HAP-1 (cell line): ENCODE results near the gene ANTXR2.

Experiments
- DNase-seq, 2 experiments: peaks; one replicate each; pipeline ENCODE4 v3.0.0-alpha.2; 2016 to 2020; ENCODE audit warnings: low spot score in 2 of 2
- H3K27me3 ChIP-seq: fragments of 250-450 bp; sonication (Bioruptor Pico); 2 replicates; pipeline ENCODE4 v1.5.1; 2020; ENCODE audit warnings: low read depth, mild to moderate bottlenecking, moderate library complexity
- H3K36me3 ChIP-seq: fragments of 250-450 bp; sonication (Bioruptor Pico); replicated peaks from 2 replicates; pipeline ENCODE4 v1.5.1; 2020; ENCODE audit warnings: mild to moderate bottlenecking
- H3K4me1 ChIP-seq: fragments of 250-450 bp; sonication (Bioruptor Pico); 2 replicates; pipeline ENCODE4 v1.5.1; 2020; ENCODE audit warnings: mild to moderate bottlenecking
- H3K4me3 ChIP-seq: fragments of 250-450 bp; sonication (Bioruptor Pico); 2 replicates; pipeline ENCODE4 v1.5.1; 2020; ENCODE audit warnings: mild to moderate bottlenecking, moderate library complexity
- H3K9me3 ChIP-seq: fragments of 250-450 bp; sonication (Bioruptor Pico); 2 replicates; pipeline ENCODE4 v1.5.1; 2020; ENCODE audit warnings: mild to moderate bottlenecking, moderate library complexity
- in situ Hi-C: fragments of 300-500 bp; cut with MboI; formaldehyde crosslinking; loops from 3 replicates; pipeline ENCODE4 v1.14.3; 2020; ENCODE audit warnings: low sequenced_read_pairs, inconsistent platforms, mixed read lengths

The ANTXR2 gene

DNA sequence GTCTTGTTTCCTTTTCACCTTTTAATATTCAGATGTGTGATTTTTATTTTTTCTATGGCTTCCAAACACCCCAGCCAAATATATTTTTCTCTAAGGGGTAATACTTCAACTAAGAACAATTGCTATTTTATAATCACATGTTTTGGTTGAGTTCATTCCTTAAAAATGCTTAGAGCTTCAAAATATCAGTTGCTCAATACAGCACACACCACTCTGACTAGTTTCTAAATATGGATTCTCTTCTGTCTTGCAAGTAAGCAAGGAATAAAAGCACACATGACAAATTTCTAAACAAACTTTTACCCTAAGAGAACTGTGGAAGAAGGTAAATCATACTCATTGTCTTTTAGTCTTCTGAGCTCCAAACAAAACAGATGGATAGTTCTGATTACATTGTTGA lies 27.2 kb downstream of the ANTXR2 start:
- H3K36me3 ChIP-seq = no peaks in the 10 kb centered on the region
- no peak for DNase-seq
- no peak overlapping the region for H3K4me3 ChIP-seq
- no peaks in the 10 kb centered on the region for H3K27me3 ChIP-seq
- in situ Hi-C loops = no loop called here
- no peaks in the 10 kb centered on the region for H3K4me1 ChIP-seq
- H3K9me3 ChIP-seq = no peaks in the 10 kb centered on the region

DNA sequence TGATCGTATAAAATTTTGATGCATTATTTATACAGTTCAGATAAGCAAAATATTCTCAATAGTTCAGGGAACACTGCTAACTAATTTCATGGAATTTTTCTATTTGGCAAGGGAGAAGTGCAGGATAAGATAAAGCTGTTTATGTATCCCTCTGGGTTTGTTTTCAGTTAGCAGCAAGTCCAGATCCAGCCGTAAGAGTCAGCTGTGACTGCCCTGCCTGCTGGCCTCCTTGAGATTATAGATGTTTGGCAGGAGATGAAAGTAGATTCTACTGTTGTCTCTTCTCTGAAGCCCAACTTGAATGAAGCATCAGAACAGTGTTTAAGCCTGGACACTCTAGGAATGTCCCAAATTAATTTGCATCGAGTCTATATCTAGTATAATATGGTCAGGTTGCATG lies 29.5 kb downstream of the ANTXR2 start:
- Histone ChIP-seq H3K9me3 (no peaks in the 10 kb centered on the region), H3K4me1 (no peaks in the 10 kb centered on the region), H3K27me3 (no peaks in the 10 kb centered on the region), H3K36me3 (no peaks in the 10 kb centered on the region), H3K4me3 (no peak overlapping the region)
- in situ Hi-C loops = no loop called here
- DNase-seq = no peak

GRCh38 chr4:80042821-80043220 lies 30.2 kb downstream of the ANTXR2 start:
- no peak for DNase-seq
- H3K27me3 ChIP-seq = no peaks in the 10 kb centered on the region
- no peaks in the 10 kb centered on the region for H3K36me3 ChIP-seq
- no peak overlapping the region for H3K4me3 ChIP-seq
- H3K4me1 ChIP-seq = no peaks in the 10 kb centered on the region
- H3K9me3 ChIP-seq = no peaks in the 10 kb centered on the region
- in situ Hi-C loops = no loop called here

- H3K4me1 ChIP-seq = no peaks in the 10 kb centered on the region
- H3K4me3 ChIP-seq = no peak overlapping the region
- in situ Hi-C loops = no loop called here
These were observed 35.2 kb downstream of the ANTXR2 start for GRCh38 chr4:80037864-80038263.

GRCh38 chr4:80036949-80037685 lies 35.9 kb downstream of the ANTXR2 start:
- no peak for DNase-seq
- H3K4me1 ChIP-seq = no peaks in the 10 kb centered on the region
- H3K4me3 ChIP-seq = no peak overlapping the region
- no peaks in the 10 kb centered on the region for H3K36me3 ChIP-seq
- in situ Hi-C loops = no loop called here
- H3K9me3 ChIP-seq = no peaks in the 10 kb centered on the region
- no peaks in the 10 kb centered on the region for H3K27me3 ChIP-seq

More at GRCh38 chr4:80037864-80038263, 35.2 kb downstream of the ANTXR2 start:
- no peak for DNase-seq
- Histone ChIP-seq H3K36me3 (no peaks in the 10 kb centered on the region), H3K27me3 (no peaks in the 10 kb centered on the region), H3K9me3 (no peaks in the 10 kb centered on the region)

- no peaks in the 10 kb centered on the region for H3K9me3 ChIP-seq
- H3K4me1 ChIP-seq = no peaks in the 10 kb centered on the region
- no peaks in the 10 kb centered on the region for H3K36me3 ChIP-seq
- in situ Hi-C loops = no loop called here
- no peak for DNase-seq
- H3K27me3 ChIP-seq = no peaks in the 10 kb centered on the region
- H3K4me3 ChIP-seq = no peak overlapping the region
These were observed 36.7 kb downstream of the ANTXR2 start for GRCh38 chr4:80036306-80036705.

GRCh38 chr4:80035336-80035735 lies 37.7 kb downstream of the ANTXR2 start:
- no peak for DNase-seq
- no peaks in the 10 kb centered on the region for H3K27me3 ChIP-seq
- H3K36me3 ChIP-seq = no peaks in the 10 kb centered on the region
- no peaks in the 10 kb centered on the region for H3K4me1 ChIP-seq
- no peak overlapping the region for H3K4me3 ChIP-seq
- in situ Hi-C loops = no loop called here
- no peaks in the 10 kb centered on the region for H3K9me3 ChIP-seq

DNA sequence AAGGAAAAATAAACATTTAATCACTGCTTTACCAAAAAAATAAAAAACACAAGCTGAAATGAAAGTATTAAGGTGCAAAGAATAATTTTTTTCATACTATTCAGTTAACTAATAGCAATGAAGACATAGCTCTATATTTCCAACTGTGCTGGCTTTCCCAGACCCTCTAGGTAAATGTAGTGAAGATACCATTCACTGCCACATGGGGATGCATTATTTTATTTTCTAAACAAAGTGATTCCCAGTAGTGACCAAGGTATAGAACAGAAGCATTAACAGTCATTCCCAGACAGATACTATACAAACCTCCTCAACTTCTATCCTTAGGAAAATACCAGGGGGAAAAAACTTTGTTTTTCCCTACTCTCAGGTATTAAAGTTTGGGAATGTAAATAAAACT lies 39.4 kb downstream of the ANTXR2 start:
- no peaks in the 10 kb centered on the region for H3K36me3 ChIP-seq
- no peak for DNase-seq
- no peaks in the 10 kb centered on the region for H3K9me3 ChIP-seq

DNA sequence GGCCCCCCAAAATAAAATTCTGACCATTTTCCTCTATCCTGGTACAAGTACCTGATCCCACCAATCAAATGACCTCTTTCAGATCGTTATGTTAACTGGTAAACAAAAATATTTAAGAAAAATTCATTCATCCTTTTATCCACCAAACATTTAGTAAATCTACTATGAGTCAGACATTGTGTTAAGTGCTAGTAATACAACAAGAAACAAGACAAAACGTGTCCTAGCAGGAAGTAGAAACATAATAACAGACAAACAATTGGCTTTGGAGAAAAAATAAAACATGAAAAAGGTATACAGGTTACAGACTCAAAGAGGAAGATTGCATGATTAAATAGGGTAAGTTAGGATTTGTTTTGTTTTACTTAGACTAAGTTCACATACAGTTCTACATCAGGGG lies 43.7 kb downstream of the ANTXR2 start:
- in situ Hi-C loops = no loop called here
- Histone ChIP-seq H3K4me3 (no peak overlapping the region), H3K36me3 (no peaks in the 10 kb centered on the region), H3K4me1 (no peaks in the 10 kb centered on the region), H3K9me3 (no peaks in the 10 kb centered on the region), H3K27me3 (no peaks in the 10 kb centered on the region)
- no peak for DNase-seq

More for the DNA sequence above, 39.4 kb downstream of the ANTXR2 start:
- H3K4me1 ChIP-seq = no peaks in the 10 kb centered on the region
- in situ Hi-C loops = no loop called here
- H3K4me3 ChIP-seq = no peak overlapping the region
- no peaks in the 10 kb centered on the region for H3K27me3 ChIP-seq

DNA sequence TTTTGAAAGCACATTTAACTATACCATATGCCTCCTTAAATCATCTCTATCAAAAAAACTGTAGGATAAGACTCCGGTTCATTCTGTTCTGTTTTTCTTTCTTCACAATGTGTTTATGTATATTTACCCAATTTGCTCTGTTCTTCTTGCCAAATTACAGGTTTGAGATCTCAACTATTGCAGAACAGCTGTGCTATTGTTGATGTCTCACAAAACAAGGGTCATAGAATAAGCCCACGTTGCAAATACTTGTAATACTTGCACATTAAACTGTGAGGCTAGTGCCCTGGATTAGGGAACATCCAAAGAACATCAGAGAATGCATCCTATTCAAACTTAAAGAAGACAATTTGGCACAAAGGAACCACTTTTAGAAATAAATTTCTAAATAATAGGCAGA lies 45.4 kb downstream of the ANTXR2 start:
- DNase-seq = no peak
- in situ Hi-C loops = no loop called here

DNA sequence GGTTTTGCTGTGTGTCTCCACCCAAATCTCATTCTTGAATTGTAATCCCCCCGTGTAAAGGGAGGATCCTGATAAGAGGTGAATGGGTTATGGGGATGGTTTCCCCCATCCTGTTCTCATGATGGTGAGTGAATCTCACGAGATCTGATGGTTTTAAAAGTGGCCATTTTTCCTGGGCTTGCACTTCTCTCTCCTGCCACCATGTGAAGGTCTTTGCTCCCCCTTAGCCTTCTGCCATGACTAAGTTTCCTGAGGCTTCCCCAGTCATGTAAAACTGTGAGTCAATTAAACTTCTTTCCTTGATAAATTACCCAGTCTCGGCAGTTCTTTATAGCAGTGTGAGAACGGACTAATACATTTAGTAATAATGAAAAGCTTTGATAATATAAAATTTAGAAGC lies 46.9 kb downstream of the ANTXR2 start:
- Histone ChIP-seq H3K36me3 (no peaks in the 10 kb centered on the region), H3K27me3 (no peaks in the 10 kb centered on the region)

More for the DNA sequence above, 45.4 kb downstream of the ANTXR2 start:
- no peaks in the 10 kb centered on the region for H3K27me3 ChIP-seq
- H3K9me3 ChIP-seq = no peaks in the 10 kb centered on the region
- no peaks in the 10 kb centered on the region for H3K4me1 ChIP-seq
- no peaks in the 10 kb centered on the region for H3K36me3 ChIP-seq
- no peak overlapping the region for H3K4me3 ChIP-seq

DNA sequence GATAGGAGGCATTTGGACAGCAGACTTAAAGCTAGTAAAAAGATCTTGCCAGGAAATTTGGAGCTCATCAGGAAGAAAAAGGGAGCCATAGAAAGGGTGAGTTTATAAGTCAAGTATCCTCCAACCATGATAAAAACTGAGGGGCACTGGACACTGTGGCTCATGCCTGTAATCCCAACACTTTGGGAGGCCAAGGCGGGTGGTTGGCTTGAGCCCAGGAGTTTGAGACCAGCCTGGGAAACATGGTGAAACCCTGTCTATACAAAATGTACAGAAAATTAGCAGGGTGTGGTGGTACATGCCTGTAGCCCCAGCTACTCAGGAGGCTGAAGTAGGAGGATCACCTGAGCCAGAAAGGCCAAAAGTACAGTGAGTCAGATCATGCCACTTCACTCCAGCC lies 48.7 kb downstream of the ANTXR2 start:
- Histone ChIP-seq H3K9me3 (no peaks in the 10 kb centered on the region), H3K4me3 (no peak overlapping the region), H3K36me3 (no peaks in the 10 kb centered on the region), H3K4me1 (no peaks in the 10 kb centered on the region), H3K27me3 (no peaks in the 10 kb centered on the region)
- in situ Hi-C loops = no loop called here
- no peak for DNase-seq

More for the DNA sequence above, 46.9 kb downstream of the ANTXR2 start:
- in situ Hi-C loops = no loop called here
- DNase-seq = no peak
- H3K9me3 ChIP-seq = no peaks in the 10 kb centered on the region
- H3K4me3 ChIP-seq = no peak overlapping the region
- no peaks in the 10 kb centered on the region for H3K4me1 ChIP-seq

- in situ Hi-C loops = no loop called here
- Histone ChIP-seq H3K4me3 (no peak overlapping the region), H3K4me1 (no peaks in the 10 kb centered on the region; the same call in 1 of the 2 replicates), H3K36me3 (no peaks in the 10 kb centered on the region), H3K27me3 (no peaks in the 10 kb centered on the region), H3K9me3 (no peaks in the 10 kb centered on the region)
- DNase-seq = no peak
These were observed 50.7 kb downstream of the ANTXR2 start for GRCh38 chr4:80022282-80022681.

DNA sequence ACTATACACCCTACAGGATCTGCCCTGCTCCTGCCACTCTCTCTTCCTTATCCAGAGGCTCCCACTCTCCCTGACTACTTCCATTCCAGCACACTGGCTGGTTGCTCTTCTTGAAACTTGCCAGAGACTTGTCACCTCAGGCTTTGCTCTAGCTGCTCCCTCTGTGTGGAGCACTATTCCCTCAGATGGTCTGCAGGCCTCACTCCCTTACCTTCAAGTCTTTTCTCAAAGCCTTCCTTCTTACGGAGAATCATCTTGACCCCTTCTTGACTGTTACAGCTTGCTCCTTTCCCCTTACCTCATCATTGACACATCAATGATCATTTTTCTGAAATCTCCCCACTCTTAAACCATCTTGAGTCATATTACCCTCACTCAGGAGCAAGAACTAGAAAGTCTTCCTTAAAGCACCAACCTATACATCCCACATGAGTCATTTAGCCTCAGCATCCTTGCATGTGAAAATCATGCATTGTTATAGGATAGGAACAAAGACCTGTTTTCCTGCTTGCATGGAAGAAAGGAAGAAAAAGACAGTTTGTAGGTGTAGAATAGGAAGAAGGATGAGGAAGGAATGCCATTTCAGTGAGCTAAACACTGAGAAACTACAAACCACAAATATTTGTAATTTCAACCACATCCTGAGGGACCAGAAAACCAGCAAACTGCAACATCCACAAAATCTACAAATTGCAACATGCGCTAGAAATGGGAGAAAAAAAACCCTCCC lies 55.7 kb downstream of the ANTXR2 start:
- no peak overlapping the region for H3K4me3 ChIP-seq
- in situ Hi-C loops = no loop called here
- H3K9me3 ChIP-seq = no peaks in the 10 kb centered on the region
- DNase-seq = no peak
- no peaks in the 10 kb centered on the region for H3K27me3 ChIP-seq
- peaks cover under 1% of the 10 kb centered on the region for H3K4me1 ChIP-seq
- no peaks in the 10 kb centered on the region for H3K36me3 ChIP-seq
